LNCaP clone FGC (cell line): ENCODE results near the gene FZD7.
A peak's percentile ranks its signal among the peaks of the same experiment; 100 is the strongest.

Source experiments
- DNase-seq: peaks from one replicate; pipeline ENCODE4 v3.0.0-alpha.2; 2011; ENCODE audit warnings: low read depth
- H3K4me3 ChIP-seq: 2 replicates; pipeline ENCODE4 v1.5.1; 2011; ENCODE audit warnings: mild to moderate bottlenecking, low read depth, low read length, control low read depth
- TF ChIP-seq, protein P1 (sequence below): IDR thresholded peaks from 2 replicates; pipeline ENCODE4 v1.5.1; 2012; ENCODE audit warnings: mild to moderate bottlenecking; ENCODE audit not compliant: control insufficient read depth, insufficient read depth; ENCODE audit errors: extremely low read depth

The FZD7 gene

GRCh38 chr2:202014318-202014717 lies 19.3 kb upstream of the FZD7 start:
- TF ChIP-seq, protein P1, sequence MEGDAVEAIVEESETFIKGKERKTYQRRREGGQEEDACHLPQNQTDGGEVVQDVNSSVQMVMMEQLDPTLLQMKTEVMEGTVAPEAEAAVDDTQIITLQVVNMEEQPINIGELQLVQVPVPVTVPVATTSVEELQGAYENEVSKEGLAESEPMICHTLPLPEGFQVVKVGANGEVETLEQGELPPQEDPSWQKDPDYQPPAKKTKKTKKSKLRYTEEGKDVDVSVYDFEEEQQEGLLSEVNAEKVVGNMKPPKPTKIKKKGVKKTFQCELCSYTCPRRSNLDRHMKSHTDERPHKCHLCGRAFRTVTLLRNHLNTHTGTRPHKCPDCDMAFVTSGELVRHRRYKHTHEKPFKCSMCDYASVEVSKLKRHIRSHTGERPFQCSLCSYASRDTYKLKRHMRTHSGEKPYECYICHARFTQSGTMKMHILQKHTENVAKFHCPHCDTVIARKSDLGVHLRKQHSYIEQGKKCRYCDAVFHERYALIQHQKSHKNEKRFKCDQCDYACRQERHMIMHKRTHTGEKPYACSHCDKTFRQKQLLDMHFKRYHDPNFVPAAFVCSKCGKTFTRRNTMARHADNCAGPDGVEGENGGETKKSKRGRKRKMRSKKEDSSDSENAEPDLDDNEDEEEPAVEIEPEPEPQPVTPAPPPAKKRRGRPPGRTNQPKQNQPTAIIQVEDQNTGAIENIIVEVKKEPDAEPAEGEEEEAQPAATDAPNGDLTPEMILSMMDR: no peak
- no peak for DNase-seq
- H3K4me3 ChIP-seq: no peak overlapping the region

- TF ChIP-seq, protein P1: no peak
- DNase-seq: no peak
- no peak overlapping the region for H3K4me3 ChIP-seq
These were observed 18.9 kb upstream of the FZD7 start for GRCh38 chr2:202014759-202015211.

- TF ChIP-seq, protein P1: no peak
- no peak overlapping the region for H3K4me3 ChIP-seq
- DNase-seq: no peak
These were observed 18.2 kb upstream of the FZD7 start for GRCh38 chr2:202015471-202015870.

- peak overlapping the region; percentile 3; the same call in 1 of the 2 replicates for H3K4me3 ChIP-seq
- TF ChIP-seq, protein P1: no peak
- DNase-seq: peak; percentile 65
These were observed 17.0 kb upstream of the FZD7 start for GRCh38 chr2:202016579-202017227.

GRCh38 chr2:202017940-202018339 lies 15.7 kb upstream of the FZD7 start:
- H3K4me3 ChIP-seq: no peak overlapping the region
- TF ChIP-seq, protein P1: no peak
- no peak for DNase-seq

GRCh38 chr2:202018950-202019349 lies 14.7 kb upstream of the FZD7 start:
- DNase-seq: no peak
- H3K4me3 ChIP-seq: no peak overlapping the region
- TF ChIP-seq, protein P1: no peak
